HCT116 (cell line): ENCODE data around the gene MCRIP1. TPM values are rescaled to one million over a fixed set of nuclear protein-coding genes. Genes with fewer than 3 reads are reported as not detected.

ENCODE experiments used
- ATAC-seq: fragments of 200-7000 bp; cut with Tn5 transposase; 2 replicates; pipeline ENCODE4 v1.9.1; 2020; ENCODE audit warnings: mild to moderate bottlenecking, moderate library complexity
- Bru-seq: library from RNA; stranded (reverse); fragments of 400-500 nt; gene quantifications from one replicate; lab custom pipeline; 2021; lab: Mats Ljungman, UMichigan
- BruChase-seq, 2 experiments: library from RNA; stranded (reverse); fragments of 400-500 nt; gene quantifications; one replicate each; lab custom pipeline; 2021; lab: Mats Ljungman, UMichigan
- BruUV-seq: library from RNA; stranded (reverse); fragments of 400-500 nt; replicated peaks from 2 replicates; lab custom pipeline; 2021; lab: Mats Ljungman, UMichigan
- CTCF ChIA-PET: fragments of 300-600 bp; sonication (Branson Sonifier 250); formaldehyde crosslinking; loops from one replicate; lab custom pipeline; 2021; ENCODE audit warnings: antibody characterized with exemption; lab: Charles Lee
- POLR2A ChIA-PET: fragments of 300-600, 350-600 bp; sonication (Branson Sonifier 250); formaldehyde crosslinking; loops from one replicate; lab custom pipeline; 2021; ENCODE audit warnings: antibody characterized with exemption; lab: Charles Lee
- RAD21 ChIA-PET, 2 experiments: fragments of 300-600 bp; sonication (Branson Sonifier 250); formaldehyde crosslinking; loops; one replicate each; lab custom pipeline; 2023; ENCODE audit warnings: low total read pairs in 2 of 2; ENCODE audit not compliant: uncharacterized antibody in 2 of 2, unreplicated experiment in 2 of 2, low non-redundant PET in 1 of 2; lab: Charles Lee
- DNase-seq: peaks from one replicate; pipeline ENCODE4 v3.0.0-alpha.2; 2010; ENCODE audit warnings: low read depth, low spot score
- H2AFZ ChIP-seq: fragments of 200-600 bp; shearing (Covaris generic), sonication (generic); 2 replicates; pipeline ENCODE4 v1.6.1; 2017; ENCODE audit warnings: low read depth, mixed run types, mixed read lengths, antibody characterized with exemption, low read length; ENCODE audit not compliant: poor library complexity, severe bottlenecking
- H3K27ac ChIP-seq: 2 replicates; pipeline ENCODE4 v1.5.1; 2012; ENCODE audit warnings: low read depth, low read length
- H3K27me3 ChIP-seq: fragments of 200-600 bp; sonication (generic); 2 replicates; pipeline ENCODE4 v1.6.1; 2016; ENCODE audit warnings: mixed run types, low read length, mixed read lengths; ENCODE audit not compliant: insufficient read depth
- H3K36me3 ChIP-seq, 2 experiments: fragments of 200-500 bp in 1 of 2; fragments of 200-600 bp in 1 of 2; sonication (Bioruptor generic) in 1 of 2; sonication (generic) in 1 of 2; 2 replicates each; pipeline versions ENCODE4 v1.5.1 to v1.6.1; 2014 to 2016; ENCODE audit warnings: low read length in 2 of 2, inconsistent platforms in 1 of 2, mixed read lengths in 1 of 2, mixed run types in 1 of 2; ENCODE audit not compliant: insufficient read depth in 2 of 2, control insufficient read depth in 1 of 2
- H3K4me1 ChIP-seq, 2 experiments: fragments of 200-600 bp in 1 of 2; sonication (generic) in 1 of 2; 2 replicates each; pipeline versions ENCODE4 v1.5.1 to v1.6.1; 2012 to 2017; ENCODE audit warnings: low read length in 2 of 2, inconsistent platforms in 1 of 2, mild to moderate bottlenecking in 1 of 2, mixed read lengths in 1 of 2, mixed run types in 1 of 2, moderate library complexity in 1 of 2; ENCODE audit not compliant: insufficient read depth in 2 of 2, control insufficient read depth in 1 of 2
- H3K4me2 ChIP-seq: fragments of 200-600 bp; sonication (generic); 2 replicates; pipeline ENCODE4 v1.6.1; 2017; ENCODE audit warnings: mixed run types, low read length, mixed read lengths
- H3K4me3 ChIP-seq, 2 experiments: fragments of 200-600 bp in 1 of 2; sonication (generic) in 1 of 2; replicated peaks in 1 of 2; 2 replicates each; pipeline ENCODE4 v1.5.1; 2011 to 2016; ENCODE audit warnings: low read length in 2 of 2, control low read depth in 1 of 2, low read depth in 1 of 2, mild to moderate bottlenecking in 1 of 2, mixed read lengths in 1 of 2, mixed run types in 1 of 2
- H3K79me2 ChIP-seq: fragments of 200-600 bp; sonication (generic); 2 replicates; pipeline ENCODE4 v1.6.1; 2017; ENCODE audit warnings: mild to moderate bottlenecking, mixed run types, low read length, moderate library complexity, mixed read lengths; ENCODE audit not compliant: insufficient read depth
- H3K9ac ChIP-seq: fragments of 200-600 bp; sonication (generic); 2 replicates; pipeline ENCODE4 v1.6.1; 2016; ENCODE audit warnings: low read length, mixed read lengths
- H3K9me2 ChIP-seq: fragments of 200-600 bp; sonication (generic), shearing (Covaris generic); 2 replicates; pipeline ENCODE4 v1.6.1; 2017; ENCODE audit warnings: mixed run types, mild to moderate bottlenecking, moderate library complexity; ENCODE audit not compliant: insufficient read depth
- H3K9me3 ChIP-seq, 2 experiments: fragments of 200-500 bp in 1 of 2; fragments of 200-600 bp in 1 of 2; sonication (Bioruptor generic) in 1 of 2; sonication (generic) in 1 of 2; 2 replicates each; pipeline ENCODE4 v1.6.1; 2014 to 2017; ENCODE audit warnings: low read length in 2 of 2, mixed read lengths in 2 of 2, inconsistent platforms in 1 of 2, low read depth in 1 of 2, mild to moderate bottlenecking in 1 of 2, mixed run types in 1 of 2, moderate library complexity in 1 of 2; ENCODE audit not compliant: control insufficient read depth in 1 of 2, insufficient read depth in 1 of 2
- H4K20me1 ChIP-seq: fragments of 200-600 bp; sonication (generic), shearing (Covaris generic); 2 replicates; pipeline ENCODE4 v1.6.1; 2017; ENCODE audit warnings: mixed run types, mild to moderate bottlenecking, moderate library complexity; ENCODE audit not compliant: insufficient read depth
- EGR1 ChIP-seq: IDR thresholded peaks from 2 replicates; pipeline ENCODE4 v1.6.1; 2012; ENCODE audit warnings: low read depth
- EZH2 ChIP-seq: fragments of 200-600 bp; sonication (generic); IDR thresholded peaks from 2 replicates; pipeline ENCODE4 v1.6.1; 2017; ENCODE audit warnings: antibody characterized with exemption, mixed run types
- EZH2phosphoT487 ChIP-seq: fragments of 200-600 bp; IDR thresholded peaks from 2 replicates; pipeline ENCODE4 v1.6.1; 2018; ENCODE audit warnings: antibody characterized with exemption, borderline replicate concordance
- MAX ChIP-seq: IDR thresholded peaks from 2 replicates; pipeline ENCODE4 v1.6.1; 2012
- POLR2A ChIP-seq: IDR thresholded peaks from 2 replicates; pipeline ENCODE4 v1.7.0; 2011; ENCODE audit warnings: borderline replicate concordance; ENCODE audit not compliant: insufficient read depth, insufficient read length; ENCODE audit errors: extremely low read depth
- POLR2AphosphoS5 ChIP-seq: IDR thresholded peaks from 2 replicates; pipeline ENCODE4 v1.6.1; 2011; ENCODE audit warnings: mild to moderate bottlenecking, low read depth, low read length, moderate library complexity
- SIN3A ChIP-seq: IDR thresholded peaks from 2 replicates; pipeline ENCODE4 v1.6.1; 2012; ENCODE audit warnings: low read depth
- SRF ChIP-seq: IDR thresholded peaks from 2 replicates; pipeline ENCODE4 v1.6.1; 2012; ENCODE audit warnings: low read depth
- YY1 ChIP-seq: IDR thresholded peaks from 2 replicates; pipeline ENCODE4 v1.6.1; 2011; ENCODE audit warnings: low read length, low read depth, moderate library complexity, mild to moderate bottlenecking; ENCODE audit not compliant: insufficient replicate concordance; ENCODE audit errors: extremely low read depth
- ZBTB33 ChIP-seq: IDR thresholded peaks from 2 replicates; pipeline ENCODE4 v1.6.1; 2011; ENCODE audit warnings: mild to moderate bottlenecking, low read length, moderate library complexity; ENCODE audit not compliant: insufficient replicate concordance; ENCODE audit errors: extremely low read depth
- ZFX ChIP-seq: fragments of 450-650 bp; IDR thresholded peaks from 2 replicates; pipeline ENCODE4 v1.6.1; 2017
- intact Hi-C: fragments of 100-400 bp; cut with micrococcal nuclease; formaldehyde crosslinking; loops from 2 replicates; pipeline ENCODE4 v1.10.0; 2022
- long read RNA-seq: library from polyadenylated mRNA; unstranded; transcript quantifications from one replicate; pipeline ENCODE4 v2.0.0, GENCODE V29; 2021; ENCODE audit not compliant: unreplicated experiment
- polyA plus RNA-seq: library from polyadenylated mRNA; unstranded; fragments of >200 nt; gene quantifications from 2 replicates; pipeline ENCODE4 v1.2.1, GENCODE V29; 2012; ENCODE audit warnings: missing spikeins
- total RNA-seq: library from RNA; stranded (reverse); gene quantifications from one replicate; pipeline ENCODE4 v1.2.1, GENCODE V29; 2021; ENCODE audit not compliant: unreplicated experiment

The MCRIP1 gene
- total RNA-seq, result 59.2 TPM
- 63.3 and 64.8 TPM in 2 replicates for polyA plus RNA-seq
- Bru-seq, nascent RNA, result percentile 63 among the genes with signal in this experiment
- BruChase-seq, experiment 1, labeled RNA remaining after a 6-hour chase, result percentile 77 among the genes with signal in this experiment
- percentile 77 among the genes with signal in this experiment for BruChase-seq, experiment 2, labeled RNA remaining after a 2-hour chase
- long read RNA-seq, transcript MCRIP1-201 (5 exons, 1,209 nt), result major isoform, 31 of 59 reads
- long read RNA-seq, transcript MCRIP1-203 (6 exons, 925 nt), result minor isoform, 9 of 59 reads
- long read RNA-seq, partial matches to known transcripts, result 1 of 59 reads
- long read RNA-seq, other reads (novel, unspliced or antisense), result 10 of 59 reads

- Histone ChIP-seq H3K9me2 (no peaks in the 10 kb centered on the region), H3K9ac (peak within 1 kb of the TSS; percentile 98), H4K20me1 (no peaks in the 10 kb centered on the region), H3K4me2 (peak within 1 kb of the TSS; percentile 98), H3K27me3 (no peaks in the 10 kb centered on the region), H3K36me3 (0 out of 4 replicates have a peak, but pooled peaks cover 0 to 7% of the 10 kb centered on the region in 2 experiments)
- POLR2A ChIA-PET, result interaction anchor here (0.6 to 1.9 kb wide), 12 partner anchors 8 to 127 kb away, joined by 3 to 8 read pairs (median 3); no protein-coding TSS in a partner anchor
- RAD21 ChIA-PET, result interaction anchor here in 1 of 2 experiments (1.4 kb wide), 1 partner anchor 98 kb away, joined by 4 read pairs; no protein-coding TSS in a partner anchor
- CTCF ChIA-PET, result interaction anchor here (2.1 kb wide), 1 partner anchor 11 kb away, joined by 10 read pairs; no protein-coding TSS in a partner anchor
- peak; percentile 91 for DNase-seq
- intact Hi-C loops, result loop anchor here (2.0 kb wide), 1 partner anchor 27 kb away; the partner anchor contains the start of gene P4HB
- no TSS peak for BruUV-seq
- TF ChIP-seq SIN3A, result peak; percentile 93; the same call in 1 of the 2 replicates
- TF ChIP-seq EZH2phosphoT487, result no peak
- peak; percentile 74 for TF ChIP-seq POLR2AphosphoS5
- peak; percentile 96 for TF ChIP-seq EGR1
- TF ChIP-seq SRF, result no peak
- peak; percentile 88 for TF ChIP-seq POLR2A
- TF ChIP-seq YY1, result peak; percentile 23
- peak; percentile 89 for TF ChIP-seq MAX
- TF ChIP-seq ZFX, result peak; percentile 70; the same call in 1 of the 2 replicates
- peak; percentile 47 for TF ChIP-seq ZBTB33
- no peak for TF ChIP-seq EZH2
- TF ChIP-seq, all 23 proteins: peak for 8
- Histone ChIP-seq H3K27ac (peak within 1 kb of the TSS; percentile 93), H3K4me1 (peaks cover 17 to 32% of the 10 kb centered on the region in 2 experiments), H3K79me2 (peaks cover 15% of the 10 kb centered on the region), H3K9me3 (no peaks in the 10 kb centered on the region), H2AFZ (no peak within 1 kb of the TSS), H3K4me3 (peak within 1 kb of the TSS; percentile 87 to 98)
- peak; percentile 89 for ATAC-seq
Observed at GRCh38 chr17:81833160-81833920, at the start of gene MCRIP1. Gene MCRIP1, minus strand, starts transcription at chr17:81833291. Its CDS starts 8,785 bp downstream, at chr17:81824506.
